Fibroblast of skin of right biceps (primary cell): ENCODE results near the gene ORM2.

ENCODE experiments used
- DNase-seq: peaks from one replicate; pipeline ENCODE4 v3.0.0-alpha.2; 2013

Gene ORM2

DNA sequence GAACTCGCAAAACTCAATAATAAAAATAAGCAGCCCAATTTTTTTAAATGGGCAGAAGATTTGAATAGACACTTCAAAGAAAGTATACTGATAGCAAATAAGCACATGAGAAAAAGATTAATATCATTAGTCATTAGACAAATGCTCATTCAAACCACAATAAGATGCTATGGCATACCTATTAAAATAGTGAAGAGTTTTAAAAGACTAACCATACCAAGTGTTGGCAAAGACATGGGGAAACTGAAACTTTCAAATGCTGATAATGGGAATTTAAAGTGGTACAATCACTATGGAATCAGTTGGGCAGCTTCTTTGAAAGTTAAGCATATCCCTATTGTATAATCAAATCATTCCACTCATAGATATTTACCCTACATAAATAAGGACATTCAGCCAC lies 33.3 kb upstream of the ORM2 start:
- DNase-seq, result no peak

DNA sequence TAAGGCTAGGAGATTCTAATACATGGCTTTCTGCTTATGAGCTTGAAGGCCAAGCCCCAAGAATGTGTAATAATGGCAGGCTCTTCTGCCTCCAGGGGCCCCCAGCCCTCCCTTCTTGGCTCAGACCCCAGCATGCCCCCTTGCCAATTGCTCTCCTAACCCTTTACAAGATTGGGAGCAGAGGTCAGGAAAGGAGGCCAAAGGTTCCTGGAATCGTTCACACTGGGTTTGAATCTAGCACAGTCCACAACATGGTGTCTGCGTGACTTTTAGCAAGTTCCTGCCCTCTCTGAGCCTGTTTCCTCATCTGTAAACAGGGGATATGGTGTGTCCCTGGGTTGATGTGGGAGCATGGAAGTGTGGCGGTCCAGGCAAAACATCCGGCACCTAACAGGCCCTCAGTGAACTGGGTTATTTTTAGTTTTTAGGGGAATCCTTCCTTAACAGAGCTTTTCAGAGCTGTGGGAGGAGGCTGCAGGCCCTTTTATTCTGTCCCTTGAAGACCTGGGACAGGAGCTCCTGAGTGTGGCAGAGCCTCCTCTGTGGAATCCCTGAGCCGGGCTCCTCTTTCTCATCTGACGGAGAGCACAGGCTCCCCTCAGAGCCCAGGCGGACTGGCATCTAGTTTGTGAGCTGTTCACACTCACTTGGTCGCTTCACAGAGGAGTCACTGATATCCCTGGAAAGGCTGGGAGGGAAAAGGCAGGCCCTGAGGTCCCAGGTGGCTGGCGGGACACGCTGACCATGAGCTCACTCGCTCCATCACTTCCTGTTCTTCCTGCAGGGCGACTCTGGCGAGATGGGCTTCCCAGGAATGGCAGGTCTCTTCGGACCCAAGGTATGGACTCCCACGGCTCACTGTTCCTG lies 30.1 kb upstream of the ORM2 start:
- no peak for DNase-seq

GRCh38 chr9:114300153-114300845 lies 29.4 kb upstream of the ORM2 start:
- DNase-seq, result no peak

DNA sequence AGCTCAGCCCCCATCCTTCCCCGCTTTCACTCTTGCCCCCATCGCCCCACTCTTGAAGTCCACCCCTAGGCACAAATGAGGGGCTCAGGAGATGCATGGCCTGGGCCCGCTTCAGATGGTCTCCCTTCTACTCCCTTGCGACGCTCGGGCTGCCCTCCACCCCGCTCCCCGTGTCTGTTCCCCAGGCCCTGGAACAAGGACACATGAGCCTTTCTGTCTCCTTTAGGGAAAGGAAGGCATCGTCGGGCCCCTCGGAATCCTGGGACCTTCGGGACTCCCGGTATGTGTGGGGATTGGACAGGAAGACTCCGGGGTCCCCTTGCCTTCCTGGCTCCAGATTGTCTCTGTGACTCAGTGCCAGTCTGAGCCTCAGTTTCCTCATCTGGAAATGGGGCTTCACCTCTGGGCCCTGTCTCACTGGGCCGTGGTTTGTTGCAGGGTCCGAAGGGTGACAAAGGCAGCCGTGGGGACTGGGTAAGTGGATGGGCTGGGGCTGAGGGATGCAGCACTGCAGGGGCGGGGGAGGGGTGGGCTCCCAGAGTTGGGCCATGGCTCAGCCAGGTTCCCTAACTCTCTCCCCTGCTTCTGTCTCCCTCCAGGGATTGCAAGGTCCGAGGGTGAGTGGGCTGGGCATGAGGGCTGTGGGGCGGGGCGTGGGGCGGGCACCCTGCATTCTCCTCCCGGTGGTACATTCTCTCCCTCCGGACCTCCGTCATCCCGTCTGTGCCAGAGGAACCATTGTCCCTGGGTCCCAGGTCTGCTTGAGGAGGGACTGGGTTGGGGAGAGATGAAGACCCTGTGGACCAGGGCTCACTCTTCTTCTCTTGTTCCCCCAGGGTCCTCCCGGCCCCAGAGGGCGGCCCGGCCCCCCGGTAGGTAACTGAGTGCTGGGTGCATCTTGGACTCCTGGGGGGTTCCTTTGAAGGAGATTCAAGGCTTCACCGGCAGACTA lies 28.5 kb upstream of the ORM2 start:
- DNase-seq, result no peak

DNA sequence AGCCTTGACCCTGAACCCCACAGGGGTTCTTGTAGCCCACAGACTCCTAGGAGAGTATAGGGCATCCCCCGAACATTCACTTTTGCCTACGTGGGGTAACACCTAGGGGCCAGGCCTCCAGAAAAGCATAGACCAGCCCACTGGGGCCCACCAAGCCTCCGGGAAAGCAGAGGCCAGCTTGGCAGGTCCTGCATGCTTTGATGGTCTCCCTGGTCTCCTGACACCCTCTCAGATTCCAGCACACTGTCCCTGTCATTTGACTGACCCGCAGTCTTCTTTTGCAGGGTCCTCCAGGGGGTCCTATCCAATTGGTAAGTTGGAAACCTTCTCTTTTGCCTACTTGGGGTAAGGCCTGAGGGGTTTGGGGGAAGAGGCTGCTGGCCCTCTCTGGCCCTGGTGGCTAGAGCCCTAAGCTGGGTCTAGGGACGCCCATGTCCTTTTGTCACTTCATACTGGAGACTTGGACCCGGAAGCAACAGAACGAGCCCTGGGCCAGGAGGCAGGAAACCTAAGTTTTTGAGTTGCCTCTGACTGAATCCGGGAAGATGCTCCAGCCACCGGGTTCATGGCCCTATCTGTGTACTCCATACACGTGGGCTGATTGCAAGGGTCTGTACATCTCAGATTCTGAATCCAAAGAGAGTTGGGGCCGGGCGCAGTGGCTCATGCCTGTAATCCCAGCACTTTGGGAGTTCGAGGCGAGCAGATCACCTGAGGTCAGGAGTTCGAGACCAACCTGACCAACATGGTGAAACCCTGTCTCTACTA lies 27.7 kb upstream of the ORM2 start:
- no peak for DNase-seq

DNA sequence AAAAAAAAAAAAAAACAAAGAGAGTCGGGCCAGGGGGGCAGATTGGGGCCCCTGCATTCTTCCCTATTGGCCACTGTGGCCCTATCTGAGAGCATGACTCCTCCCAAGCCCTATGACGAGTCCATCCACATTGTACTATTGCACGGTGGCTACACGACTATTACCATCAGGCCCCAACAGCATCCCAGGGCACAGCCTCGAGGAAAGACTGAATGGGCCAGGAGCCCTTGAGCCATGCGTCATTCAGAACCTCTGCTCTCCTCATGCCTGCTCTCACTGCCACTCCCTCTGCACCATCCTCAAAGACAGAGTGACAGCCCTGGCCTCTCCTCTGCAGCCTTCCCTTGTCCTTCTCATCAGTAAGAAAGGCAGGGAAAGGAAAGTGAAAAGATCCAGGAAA lies 26.9 kb upstream of the ORM2 start:
- DNase-seq, result no peak

- DNase-seq, result no peak
These were observed 26.1 kb upstream of the ORM2 start for GRCh38 chr9:114303571-114303970.

DNA sequence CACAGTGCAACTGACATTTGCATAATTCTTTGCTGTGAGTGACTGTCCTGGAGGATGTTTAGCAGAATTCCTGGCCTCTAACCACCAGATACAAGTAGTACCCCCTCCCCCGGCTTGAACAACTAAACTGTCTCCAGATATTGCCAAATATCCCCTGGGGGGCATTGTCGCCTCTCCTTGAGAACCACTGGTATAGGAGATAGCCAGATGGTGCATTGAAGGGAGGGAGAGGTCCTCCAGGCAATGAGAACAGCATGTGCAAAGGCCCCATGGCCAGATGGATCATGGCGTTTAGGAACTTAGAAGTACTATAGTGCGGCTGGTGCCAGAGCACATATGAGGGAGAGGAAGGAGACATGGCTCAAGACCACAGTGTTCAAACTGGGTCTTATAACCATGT lies 25.7 kb upstream of the ORM2 start:
- no peak for DNase-seq

- no peak for DNase-seq
These were observed 25.1 kb upstream of the ORM2 start for GRCh38 chr9:114304416-114305188.

DNA sequence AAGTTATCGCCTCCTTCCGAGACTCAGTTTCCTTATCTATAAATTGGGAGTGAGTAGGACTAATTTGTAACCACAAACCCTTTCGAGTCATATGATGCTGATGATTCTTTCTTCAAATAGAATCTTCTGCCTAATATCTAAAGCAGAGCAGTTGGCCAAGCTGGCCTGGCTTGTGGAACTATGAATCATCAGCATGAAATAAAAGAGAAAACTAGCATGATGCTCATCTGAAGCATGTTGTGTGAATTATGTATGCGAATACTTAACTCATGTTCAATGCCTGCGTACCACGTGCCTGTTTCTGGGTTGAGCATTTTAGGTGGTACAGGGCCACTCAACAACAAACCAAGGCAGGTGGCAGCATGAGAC lies 21.8 kb upstream of the ORM2 start:
- DNase-seq, result peak; percentile 41

- DNase-seq, result no peak
These were observed 21.2 kb upstream of the ORM2 start for GRCh38 chr9:114308361-114308950.

DNA sequence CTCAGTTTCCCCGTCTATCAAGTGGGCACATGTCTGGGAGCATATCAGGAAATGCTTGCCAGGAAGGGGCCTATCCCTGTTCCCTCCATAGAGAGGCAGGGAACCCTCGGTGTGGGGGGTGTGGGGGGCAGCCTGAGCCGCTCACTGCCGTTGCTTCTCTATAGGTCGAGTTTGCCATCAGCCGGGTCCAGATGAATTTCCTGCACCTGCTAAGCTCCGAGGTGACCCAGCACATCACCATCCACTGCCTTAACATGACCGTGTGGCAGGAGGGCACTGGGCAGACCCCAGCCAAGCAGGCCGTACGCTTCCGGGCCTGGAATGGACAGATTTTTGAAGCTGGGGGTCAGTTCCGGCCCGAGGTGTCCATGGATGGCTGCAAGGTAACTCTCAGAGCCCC lies 20.6 kb upstream of the ORM2 start:
- DNase-seq, result no peak

DNA sequence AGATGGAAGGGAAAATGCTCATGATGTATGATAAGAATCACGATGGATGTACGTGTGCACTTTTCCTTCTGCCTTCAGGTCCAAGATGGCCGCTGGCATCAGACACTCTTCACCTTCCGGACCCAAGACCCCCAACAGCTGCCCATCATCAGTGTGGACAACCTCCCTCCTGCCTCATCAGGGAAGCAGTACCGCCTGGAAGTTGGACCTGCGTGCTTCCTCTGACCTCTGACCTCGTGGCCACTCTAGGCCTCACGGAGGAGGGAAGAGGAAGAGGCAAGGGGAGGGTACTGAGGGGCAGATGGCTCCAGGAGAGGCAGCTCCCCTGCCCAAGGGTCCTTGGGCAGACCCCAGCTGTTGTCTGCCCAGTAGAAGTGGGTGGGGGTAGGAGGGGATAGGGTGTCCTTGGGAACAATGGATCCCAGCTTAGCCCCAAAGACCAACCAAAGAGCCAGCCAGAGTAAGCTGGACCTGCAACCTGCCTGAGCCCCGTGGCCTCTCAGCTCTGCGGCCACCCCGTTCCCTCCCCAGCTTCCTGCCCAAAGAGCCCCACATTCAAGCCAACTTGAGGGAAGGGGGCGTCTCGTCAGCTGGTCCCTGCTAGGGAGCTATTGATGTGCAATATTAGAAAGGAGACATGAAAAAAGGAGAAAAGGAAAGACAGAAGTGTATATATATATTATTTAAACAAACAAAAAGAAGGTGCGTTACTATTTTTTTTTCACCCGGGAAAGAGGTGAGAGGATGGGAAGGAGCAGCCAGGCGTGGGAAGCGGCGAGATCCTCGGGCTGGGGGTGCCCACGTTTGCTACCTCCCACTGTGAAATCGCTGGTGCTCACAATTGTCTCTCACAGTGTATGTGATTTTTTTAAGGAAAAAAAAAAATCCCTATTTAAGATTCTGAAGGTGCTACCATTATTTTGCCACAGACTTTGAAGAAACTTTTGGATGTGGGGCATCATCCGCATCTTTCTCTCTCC lies 18.9 kb upstream of the ORM2 start:
- DNase-seq, result no peak

GRCh38 chr9:114311571-114312512 lies 17.8 kb upstream of the ORM2 start:
- no peak for DNase-seq

DNA sequence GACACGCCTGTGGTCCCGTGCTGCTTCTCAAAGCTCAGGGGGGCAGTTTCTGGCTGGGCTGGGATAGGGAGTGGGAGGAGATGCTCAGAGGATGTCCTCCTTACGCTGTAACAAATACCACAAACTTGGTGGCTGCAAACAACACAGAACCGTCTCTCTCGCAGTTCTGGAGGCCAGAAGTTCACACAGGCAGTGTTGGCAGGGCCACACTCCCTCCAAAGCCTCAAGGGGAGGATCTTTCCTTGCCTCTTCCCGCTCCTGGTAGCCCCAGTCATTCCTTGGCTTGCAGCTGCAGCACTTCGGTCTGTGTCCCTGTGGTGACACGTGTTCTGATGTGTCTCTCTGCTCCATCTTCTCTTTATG lies 17.2 kb upstream of the ORM2 start:
- DNase-seq, result no peak

- DNase-seq, result no peak
These were observed 16.5 kb upstream of the ORM2 start for GRCh38 chr9:114313186-114313585.

DNA sequence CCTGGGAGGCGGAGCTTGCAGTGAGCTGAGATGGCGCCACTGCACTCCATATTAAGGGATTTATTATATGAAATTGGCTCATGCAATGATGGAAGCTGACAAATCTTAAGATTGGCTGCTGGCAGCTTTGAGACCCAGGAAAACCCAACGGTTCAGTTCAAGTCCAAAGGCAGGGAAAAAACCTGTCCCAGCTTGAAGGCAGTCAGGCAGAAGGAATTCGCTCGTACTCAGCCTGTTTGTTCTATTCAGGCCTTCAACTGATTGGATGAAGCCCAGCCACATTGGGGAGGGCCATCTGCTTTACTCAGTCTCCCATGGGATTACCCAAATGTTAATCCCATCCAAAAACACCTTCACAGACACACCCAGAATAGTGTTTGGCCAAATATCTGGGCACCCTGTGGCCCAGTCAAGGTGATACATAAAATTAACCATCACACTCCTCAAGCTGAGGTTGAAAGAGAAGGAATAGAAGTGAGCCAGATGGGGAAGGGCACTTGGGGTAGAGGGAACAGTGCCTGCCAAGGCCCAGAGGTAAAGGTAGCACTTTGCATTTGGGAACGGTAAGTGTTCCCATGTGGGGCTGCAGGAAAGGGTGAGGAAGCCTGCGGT lies 15.3 kb upstream of the ORM2 start:
- DNase-seq, result no peak

DNA sequence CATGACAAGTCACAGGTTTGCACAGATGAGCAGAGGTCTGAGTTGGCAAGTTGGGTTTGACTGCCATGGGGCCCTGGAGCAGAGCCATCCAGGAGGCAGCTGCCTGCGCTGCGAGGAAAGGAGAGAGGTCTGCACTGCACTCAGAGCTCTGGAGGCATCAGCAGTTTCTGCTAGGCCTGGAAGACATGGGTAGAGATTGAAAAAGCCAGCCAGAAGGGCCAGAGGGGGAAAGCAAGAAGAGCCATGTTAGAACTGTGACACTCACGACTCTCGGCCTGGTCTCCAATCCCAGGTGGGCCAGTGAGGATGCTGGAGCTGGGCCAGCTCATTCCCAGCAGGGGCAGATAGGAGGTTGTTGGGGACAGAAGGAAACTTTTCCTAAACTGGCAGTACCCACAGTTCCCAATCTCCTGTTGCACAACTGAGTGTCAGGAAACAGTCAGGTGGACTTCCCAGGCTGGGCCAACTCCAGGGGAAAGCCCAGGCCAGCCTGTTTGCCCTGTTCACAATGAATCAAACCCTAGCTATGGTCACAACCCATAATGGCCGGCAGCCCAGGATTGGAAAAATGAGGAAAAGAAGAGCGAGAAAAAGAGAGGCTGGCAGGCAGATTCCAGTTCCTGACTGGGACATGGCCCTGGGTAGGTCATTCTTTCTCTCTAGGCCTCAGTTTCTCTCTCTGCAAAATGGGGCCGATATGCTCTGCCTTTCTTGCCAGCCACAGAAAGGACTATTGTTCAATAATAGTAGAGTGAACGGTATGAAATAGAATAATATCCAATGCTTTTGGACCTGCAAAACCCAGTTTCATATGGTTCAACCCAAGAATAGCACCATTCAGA lies 14.6 kb upstream of the ORM2 start:
- no peak for DNase-seq
